ENCODE data around the gene GRID2. TPM values are rescaled to one million over a fixed set of nuclear protein-coding genes. Genes with fewer than 3 reads are reported as not detected.

The GRID2 gene
- total RNA-seq, 1 donor from 2014 or later = not detected

DNA sequence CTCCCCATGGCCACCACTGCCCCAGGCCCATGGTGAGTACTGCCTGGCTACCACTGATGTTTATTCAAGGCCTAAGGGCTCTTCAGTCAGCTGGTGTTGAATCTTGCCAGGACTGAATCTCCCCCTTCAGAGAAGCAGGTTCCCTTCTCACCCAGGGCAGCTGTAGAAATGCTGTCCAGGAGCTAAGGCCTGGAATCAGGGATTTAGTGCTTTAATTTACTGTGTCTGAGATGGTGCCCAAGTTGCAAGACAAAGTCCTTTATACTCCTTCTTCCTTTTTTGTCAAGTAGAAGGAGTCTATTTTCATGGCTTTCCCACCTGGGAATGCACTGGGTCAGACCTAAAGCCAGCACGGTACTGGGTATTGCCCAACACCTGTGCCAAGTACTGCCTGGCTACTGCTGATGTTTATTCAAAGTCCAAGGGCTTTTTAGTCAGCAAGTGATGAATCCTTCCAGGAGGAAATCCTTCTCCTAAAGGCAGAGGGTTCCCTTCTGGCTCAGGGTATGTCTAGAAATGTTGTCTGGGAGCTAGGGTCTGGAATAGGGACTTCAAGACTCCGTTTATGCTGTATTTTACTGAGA lies 1407.2 kb downstream of the GRID2 start:
- peaks cover 15% of the 10 kb centered on the region for H3K9me3 ChIP-seq (replicated peaks)
- TF ChIP-seq CTCF (IDR thresholded peaks at IDR 0.05; ENCODE audit: borderline replicate concordance) = no peak
- intact Hi-C loops (cut with micrococcal nuclease) = no loop called here
- DNase-seq = no peak
- H3K4me3 ChIP-seq = no peak overlapping the region
- H3K36me3 ChIP-seq = no peaks in the 10 kb centered on the region
- no peaks in the 10 kb centered on the region for H3K27me3 ChIP-seq (ENCODE audit: low read depth)
- no peak overlapping the region for H3K27ac ChIP-seq (replicated peaks)
- no peaks in the 10 kb centered on the region for H3K4me1 ChIP-seq

DNA sequence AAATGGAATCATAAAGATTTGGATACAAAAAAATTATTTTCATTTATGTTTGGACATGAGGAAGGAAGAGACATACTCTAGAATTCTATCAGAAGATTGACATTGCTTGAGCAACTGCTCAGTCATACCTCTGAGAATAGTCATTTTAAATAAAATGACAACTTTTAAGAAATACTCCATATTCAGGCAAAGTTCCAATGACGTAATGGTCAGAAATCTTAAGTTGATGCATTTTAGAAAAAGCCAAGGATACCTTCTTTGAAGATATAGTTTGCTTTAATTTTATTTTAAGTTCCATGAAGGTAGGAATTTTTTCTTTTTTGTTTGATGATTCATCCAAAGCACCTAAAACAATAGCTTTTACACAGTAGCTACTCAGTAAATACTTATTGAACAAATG lies 1414.5 kb downstream of the GRID2 start:
- intact Hi-C loops (cut with micrococcal nuclease) = no loop called here
- H3K4me1 ChIP-seq = no peaks in the 10 kb centered on the region
- no peak for DNase-seq
- H3K4me3 ChIP-seq = no peak overlapping the region
- peaks cover 9% of the 10 kb centered on the region for H3K9me3 ChIP-seq (replicated peaks)
- no peak for TF ChIP-seq CTCF (IDR thresholded peaks at IDR 0.05; ENCODE audit: borderline replicate concordance)
- H3K27ac ChIP-seq (replicated peaks) = no peak overlapping the region
- no peaks in the 10 kb centered on the region for H3K27me3 ChIP-seq (ENCODE audit: low read depth)
- H3K36me3 ChIP-seq = no peaks in the 10 kb centered on the region

GRCh38 chr4:93719552-93719951 lies 1415.8 kb downstream of the GRID2 start:
- no peaks in the 10 kb centered on the region for H3K4me1 ChIP-seq
- DNase-seq = no peak
- peaks cover 1% of the 10 kb centered on the region for H3K9me3 ChIP-seq (replicated peaks)
- intact Hi-C loops (cut with micrococcal nuclease) = no loop called here
- H3K27ac ChIP-seq (replicated peaks) = no peak overlapping the region
- H3K27me3 ChIP-seq (ENCODE audit: low read depth) = no peaks in the 10 kb centered on the region
- no peak overlapping the region for H3K4me3 ChIP-seq
- TF ChIP-seq CTCF (IDR thresholded peaks at IDR 0.05; ENCODE audit: borderline replicate concordance) = no peak
- no peaks in the 10 kb centered on the region for H3K36me3 ChIP-seq

- Histone ChIP-seq H3K4me1 (no peaks in the 10 kb centered on the region), H3K36me3 (no peaks in the 10 kb centered on the region), H3K9me3 (replicated peaks) (peaks cover 3% of the 10 kb centered on the region), H3K27ac (replicated peaks) (no peak overlapping the region), H3K4me3 (no peak overlapping the region), H3K27me3 (ENCODE audit: low read depth) (no peaks in the 10 kb centered on the region)
- TF ChIP-seq CTCF (IDR thresholded peaks at IDR 0.05; ENCODE audit: borderline replicate concordance) = no peak
- DNase-seq = no peak
- intact Hi-C loops (cut with micrococcal nuclease) = no loop called here
Observed at GRCh38 chr4:93722446-93722845, 1418.7 kb downstream of the GRID2 start.

- no peak for TF ChIP-seq CTCF (IDR thresholded peaks at IDR 0.05; ENCODE audit: borderline replicate concordance)
- no peaks in the 10 kb centered on the region for H3K27me3 ChIP-seq (ENCODE audit: low read depth)
- peaks cover 3% of the 10 kb centered on the region for H3K9me3 ChIP-seq (replicated peaks)
- H3K36me3 ChIP-seq = no peaks in the 10 kb centered on the region
- no peak overlapping the region for H3K27ac ChIP-seq (replicated peaks)
- no peak overlapping the region for H3K4me3 ChIP-seq
- no peaks in the 10 kb centered on the region for H3K4me1 ChIP-seq
- intact Hi-C loops (cut with micrococcal nuclease) = no loop called here
- DNase-seq = no peak
Observed at GRCh38 chr4:93730251-93730650, 1426.5 kb downstream of the GRID2 start.

Data from left ventricle myocardium inferior (tissue), 1 donor.